ENCODE results near the gene SOHLH1.

SOHLH1 gene

DNA sequence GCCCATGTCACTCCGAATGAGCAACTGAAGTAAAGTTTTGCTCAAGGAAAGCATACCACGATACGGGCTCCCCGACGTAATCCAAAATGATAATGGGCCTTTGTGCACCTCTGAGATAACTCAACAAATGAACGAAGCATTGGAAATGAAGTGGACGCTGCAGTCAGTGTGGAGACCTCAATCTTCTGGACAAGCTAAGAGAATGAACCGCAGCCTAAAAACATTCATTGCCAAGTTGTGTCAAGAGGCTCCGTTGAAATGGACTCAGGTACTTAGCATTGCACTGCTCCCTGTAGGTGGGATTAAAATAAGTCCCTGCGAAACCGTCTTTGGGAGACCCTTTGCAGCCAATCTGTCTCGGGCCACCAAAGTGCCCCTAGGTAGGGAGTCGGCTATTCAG, 40.0 kb downstream of the SOHLH1 start:
- DNase-seq (ENCODE audit: low read depth), result no peak

DNA sequence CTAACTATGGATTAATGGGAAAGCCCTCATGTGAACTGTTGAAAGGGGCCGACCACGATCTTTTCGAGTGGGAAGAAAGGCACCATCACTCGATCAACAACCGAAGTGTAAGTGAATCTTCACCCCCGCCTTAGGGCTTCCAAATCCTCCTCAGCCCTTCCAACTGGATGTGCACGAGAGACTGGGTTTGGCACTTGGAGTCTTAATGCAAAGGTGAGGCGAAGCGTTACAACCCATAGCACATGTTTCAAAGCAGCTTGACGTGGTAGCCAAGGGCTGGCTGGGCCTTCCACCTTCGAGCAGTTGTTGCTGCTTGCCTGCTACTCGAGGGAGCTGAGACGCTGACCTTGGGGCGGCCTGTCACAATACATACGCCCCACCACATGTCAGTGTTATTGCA, 41.9 kb downstream of the SOHLH1 start:
- no peak for DNase-seq (ENCODE audit: low read depth)

DNA sequence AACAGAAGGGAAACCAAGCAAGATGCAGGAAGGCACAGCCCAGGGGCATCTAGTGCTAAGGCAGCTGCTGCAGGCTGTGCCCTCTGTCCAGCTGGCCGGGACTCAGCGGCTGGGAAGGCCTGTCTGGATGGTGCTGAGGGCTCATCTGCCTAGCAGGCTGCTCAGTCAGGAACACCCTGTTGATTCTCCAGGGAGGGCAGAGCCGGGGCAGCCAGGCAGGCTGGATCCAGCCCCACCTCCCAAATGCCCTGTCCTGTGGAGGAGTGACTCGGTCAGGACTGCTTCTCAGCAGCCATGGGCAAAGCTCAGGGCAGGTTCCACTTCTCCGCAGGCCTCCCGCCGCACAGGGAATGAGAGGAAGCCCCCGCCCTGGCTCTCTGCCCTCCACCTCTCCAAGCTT, 44.0 kb downstream of the SOHLH1 start:
- DNase-seq (ENCODE audit: low read depth), result no peak

DNA sequence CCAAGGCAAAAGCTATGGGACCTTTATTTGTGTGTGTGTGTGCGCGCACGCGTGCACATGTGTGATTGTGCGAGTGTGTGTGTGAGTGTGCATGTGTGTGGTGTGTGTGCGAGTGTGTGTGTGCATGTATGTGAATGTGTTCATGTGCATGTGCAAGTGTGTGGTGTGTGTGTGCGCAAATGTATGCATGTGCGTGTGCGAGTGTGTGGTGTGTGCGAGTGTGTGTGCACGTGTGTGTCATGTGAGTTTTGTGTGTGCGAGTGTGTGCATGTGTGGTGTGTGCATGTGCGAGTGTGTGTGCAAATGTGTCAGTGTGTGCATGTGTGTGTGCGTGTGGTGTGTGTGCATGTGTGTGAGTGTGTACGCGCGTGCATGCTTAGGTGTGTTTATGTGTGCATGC, 48.9 kb downstream of the SOHLH1 start:
- DNase-seq (ENCODE audit: low read depth), result no peak

DNA sequence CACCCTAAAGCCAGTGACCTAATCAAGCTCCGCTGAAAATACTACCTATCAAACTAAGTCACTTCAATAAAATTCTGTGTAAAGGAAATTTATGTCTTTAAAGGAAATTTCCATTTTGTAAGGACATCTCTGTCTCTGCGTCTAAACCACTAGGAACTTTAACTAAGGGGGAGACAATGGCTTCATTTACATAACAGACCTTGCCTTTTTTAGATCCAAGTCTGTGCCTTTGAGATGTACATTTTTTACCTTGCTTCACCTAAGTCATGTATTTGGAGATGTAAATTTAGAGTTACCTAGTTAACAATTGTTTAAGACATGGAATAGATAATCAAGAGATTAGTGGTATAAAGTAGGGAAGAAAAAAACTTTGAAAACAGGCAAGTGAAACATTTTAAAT, 49.8 kb downstream of the SOHLH1 start:
- DNase-seq (ENCODE audit: low read depth), result no peak

DNA sequence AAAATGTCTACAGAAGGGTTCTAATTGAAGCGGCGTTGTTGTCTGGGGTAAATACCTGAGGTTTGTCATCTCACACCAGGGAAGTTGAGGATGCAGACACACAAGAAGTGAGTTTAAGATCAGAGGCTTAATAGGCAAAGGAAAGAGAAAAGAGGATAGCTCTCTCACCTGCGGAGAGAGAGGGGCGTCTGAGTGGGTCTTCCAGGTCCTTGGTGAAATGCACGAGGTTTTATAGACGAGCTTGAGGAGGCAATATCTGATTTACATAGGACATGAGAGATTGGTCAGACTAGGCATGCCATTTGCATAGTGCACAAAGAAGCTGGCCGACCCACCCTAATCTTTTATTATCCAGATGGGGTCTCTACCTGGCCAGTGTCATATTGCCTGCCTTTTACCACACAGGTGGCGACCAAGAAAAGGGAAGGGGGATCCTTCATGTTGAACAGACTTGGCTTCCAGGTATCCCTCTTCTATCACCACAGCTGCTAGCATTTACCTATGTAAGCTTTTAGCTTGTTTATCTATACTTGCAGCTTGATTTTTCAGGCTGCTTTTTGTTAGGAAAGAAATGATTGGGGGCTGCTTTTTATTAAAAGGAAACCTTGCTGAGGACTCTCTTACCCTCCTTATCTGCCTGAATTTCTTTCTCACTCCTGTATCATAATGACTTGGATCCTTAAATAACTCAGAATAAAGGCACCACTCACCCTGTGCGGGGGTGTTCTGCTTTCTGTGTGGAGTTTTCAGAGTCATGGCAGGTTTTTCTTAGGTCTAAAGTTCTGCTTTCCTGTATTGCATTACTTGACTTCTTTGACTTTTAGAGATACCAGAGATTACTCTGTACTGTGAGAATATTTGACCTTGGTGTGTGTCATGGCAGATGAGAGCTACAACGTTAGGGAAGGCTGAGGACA, 50.5 kb downstream of the SOHLH1 start:
- no peak for DNase-seq (ENCODE audit: low read depth)

DNA sequence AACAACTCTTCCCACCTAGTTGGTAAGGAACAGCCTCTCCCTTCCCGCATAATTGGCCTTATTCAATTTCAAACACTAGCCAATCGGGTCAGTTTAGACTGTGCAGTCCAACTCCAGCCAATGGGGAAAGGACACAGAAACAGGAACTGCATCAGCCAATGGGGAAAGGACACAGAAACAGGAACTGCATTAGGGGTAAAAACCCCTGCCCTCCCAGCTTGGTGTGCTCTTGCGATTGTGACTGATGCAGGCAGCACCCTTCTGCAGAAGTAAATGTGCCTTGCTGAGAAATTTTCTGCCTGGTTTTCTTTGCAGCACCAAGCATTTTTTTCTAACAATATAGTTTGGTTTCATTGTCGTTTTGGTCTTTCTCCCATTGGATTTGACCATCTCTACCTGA, 51.4 kb downstream of the SOHLH1 start:
- DNase-seq (ENCODE audit: low read depth), result no peak

DNA sequence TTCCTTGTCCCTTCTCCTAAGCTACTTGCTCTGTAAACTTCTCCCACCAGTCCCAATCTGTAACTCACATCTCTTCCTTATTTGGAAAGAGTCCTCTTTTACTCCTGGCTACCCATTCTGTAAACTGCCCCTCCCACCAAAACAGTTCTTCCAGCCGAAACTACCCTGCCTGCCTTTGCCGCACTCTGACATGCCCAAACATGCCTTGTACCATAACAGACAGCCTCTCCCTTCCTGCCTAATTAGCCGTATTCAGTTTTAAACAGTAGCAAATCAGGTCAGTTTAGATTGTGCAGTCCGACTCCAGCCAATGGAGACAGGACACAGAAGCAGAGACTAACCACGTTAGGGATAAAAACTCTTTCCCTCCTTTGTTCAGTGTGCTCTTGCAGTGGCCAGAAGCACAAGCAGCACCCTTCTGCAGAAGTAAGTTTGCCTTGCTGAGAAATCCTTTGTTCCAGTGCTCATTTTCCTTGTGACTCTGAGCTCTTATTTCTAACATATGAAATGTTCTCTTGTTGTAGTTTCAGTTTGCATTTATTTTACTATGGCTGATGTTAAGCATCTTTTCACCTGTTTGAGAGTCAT, 54.6 kb downstream of the SOHLH1 start:
- no peak for DNase-seq (ENCODE audit: low read depth)

All from activated T-cell treated with anti-CD3 and anti-CD28 coated beads for 24 hours (primary cell).